Forelimb muscle (tissue), 1 donor: ENCODE measurements around the gene PES1. TPM values are rescaled to one million over a fixed set of nuclear protein-coding genes. Genes with fewer than 3 reads are reported as not detected.
"Not testable (repeated sequence)": the region's sequence is repeated elsewhere in the genome, so short reads cannot be mapped to it uniquely, and the experiment has no call there.

Source experiments
- DNase-seq: peaks from one replicate; pipeline ENCODE4 v3.0.0-alpha.2; 2013; ENCODE audit warnings: low read depth
- polyA plus RNA-seq: library from polyadenylated mRNA; unstranded; fragments of 120-200 nt; gene quantifications from one replicate; pipeline ENCODE4 v1.2.1, GENCODE V29; 2013; ENCODE audit not compliant: insufficient read length

PES1 gene
- polyA plus RNA-seq, 1 donor = 46.2 TPM

GRCh38 chr22:30555282-30556210 is 36.2 kb downstream of the PES1 start:
- no peak for DNase-seq

GRCh38 chr22:30553971-30554370 is 37.7 kb downstream of the PES1 start:
- no peak for DNase-seq

GRCh38 chr22:30552719-30553118 is 39.0 kb downstream of the PES1 start:
- DNase-seq = no peak

GRCh38 chr22:30551813-30552212 is 39.9 kb downstream of the PES1 start:
- DNase-seq = not testable (repeated sequence)

GRCh38 chr22:30547188-30547587 is 44.5 kb downstream of the PES1 start:
- no peak for DNase-seq

- no peak for DNase-seq
Observed at GRCh38 chr22:30546616-30547015, 45.1 kb downstream of the PES1 start, which contains the start of gene SEC14L6. Gene SEC14L6, minus strand, starts transcription at chr22:30546741. Its CDS starts 59 bp downstream, at chr22:30546682.

GRCh38 chr22:30542811-30543188 is 48.9 kb downstream of the PES1 start:
- no peak for DNase-seq

GRCh38 chr22:30541961-30542810 is 49.5 kb downstream of the PES1 start:
- DNase-seq = no peak

- DNase-seq = not testable (repeated sequence)
Observed at GRCh38 chr22:30541511-30541910, 50.2 kb downstream of the PES1 start.

- DNase-seq = no peak
Observed at GRCh38 chr22:30539368-30539767, 52.3 kb downstream of the PES1 start.

GRCh38 chr22:30538280-30538679 is 53.4 kb downstream of the PES1 start:
- DNase-seq = no peak

- DNase-seq = no peak
Observed at GRCh38 chr22:30537083-30537731, 54.5 kb downstream of the PES1 start.

- no peak for DNase-seq
Observed at GRCh38 chr22:30535182-30535581, 56.5 kb downstream of the PES1 start.

GRCh38 chr22:30531651-30532608 is 59.8 kb downstream of the PES1 start:
- no peak for DNase-seq

- DNase-seq = no peak
Observed at GRCh38 chr22:30526656-30527055, 65.1 kb downstream of the PES1 start.

Other genes with a start within 250 kb of the PES1 start
- gene SF3A1, start 235.0 kb downstream of the PES1 start, polyA plus RNA-seq = 69.4 TPM
- 1.5 TPM for gene CCDC157, start 234.9 kb downstream of the PES1 start, polyA plus RNA-seq
- 10.5 TPM for gene RNF215, start 204.5 kb downstream of the PES1 start, polyA plus RNA-seq
- 2.1 TPM for gene SEC14L2, start 194.9 kb downstream of the PES1 start, polyA plus RNA-seq
- gene MTFP1, start 166.1 kb downstream of the PES1 start, polyA plus RNA-seq = 5.4 TPM
- 0.09 TPM for gene SEC14L3, start 119.9 kb downstream of the PES1 start, polyA plus RNA-seq
- 0.11 TPM for gene SEC14L4, start 86.2 kb downstream of the PES1 start, polyA plus RNA-seq
- gene SEC14L6, start 45.2 kb downstream of the PES1 start, polyA plus RNA-seq = 0.22 TPM
- 6.0 TPM for gene GAL3ST1, start 17.2 kb downstream of the PES1 start, polyA plus RNA-seq
- gene TCN2, start 15.3 kb upstream of the PES1 start, polyA plus RNA-seq = 7.6 TPM
- 3.5 TPM for gene SLC35E4, start 43.9 kb upstream of the PES1 start, polyA plus RNA-seq
- gene DUSP18, start 76.0 kb upstream of the PES1 start, polyA plus RNA-seq = 4.2 TPM
- 5.0 TPM for gene OSBP2, start 103.0 kb upstream of the PES1 start, polyA plus RNA-seq